H1 (cell line): ENCODE results near the gene DNAJC24.

Experiments used
- CTCF ChIP-seq, 3 experiments: IDR thresholded peaks; 1 replicate in 2 of 3; 2 replicates in 1 of 3; pipeline versions ENCODE4 v1.5.1 to v1.6.1; 2011; ENCODE audit warnings: low read length in 3 of 3, mild to moderate bottlenecking in 3 of 3, inconsistent platforms in 2 of 3, low read depth in 1 of 3, moderate library complexity in 1 of 3; ENCODE audit not compliant: insufficient read depth in 1 of 3; ENCODE audit errors: control extremely low read depth in 1 of 3
- EGR1 ChIP-seq: IDR thresholded peaks from 2 replicates; pipeline ENCODE4 v1.6.1; 2011; ENCODE audit warnings: low read depth, low read length, borderline replicate concordance
- MAX ChIP-seq: IDR thresholded peaks from 2 replicates; pipeline ENCODE4 v1.6.1; 2012; ENCODE audit warnings: inconsistent platforms

DNA sequence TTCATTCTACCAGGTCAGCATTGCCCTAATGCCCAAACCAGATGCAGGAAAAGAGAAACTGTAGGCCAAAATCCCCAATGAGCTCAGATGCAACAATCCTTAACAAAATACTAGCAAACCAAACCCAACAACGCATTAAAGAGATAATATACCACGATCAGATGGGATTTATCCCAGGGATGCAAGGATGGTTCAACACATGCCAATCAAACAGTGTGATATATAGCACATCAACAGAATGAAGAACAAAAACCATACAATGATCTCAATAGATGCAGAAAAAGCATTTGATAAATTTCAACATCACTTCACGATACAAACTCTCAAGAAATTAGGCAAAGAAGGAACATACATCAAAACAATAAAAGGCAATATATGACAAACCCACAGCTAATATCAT lies 94.8 kb downstream of the DNAJC24 start:
- TF ChIP-seq CTCF (IDR thresholded peaks at IDR 0.05; ENCODE audit: control extremely low read depth in 1 of 3, insufficient read depth in 1 of 3, low read depth in 1 of 3, low read length in 3 of 3) (no peak), EGR1 (no peak), MAX (no peak)
